ENCODE data around the gene ATP11C. TPM values are rescaled to one million over a fixed set of nuclear protein-coding genes. Genes with fewer than 3 reads are reported as not detected.

The ATP11C gene
- total and polyA plus RNA-seq, 9 of the 15 experiments (the other 6 are each of a cell fraction or from before 2014, with no cell fraction given) = 18.2 to 42.2 (median 29.4) TPM

DNA sequence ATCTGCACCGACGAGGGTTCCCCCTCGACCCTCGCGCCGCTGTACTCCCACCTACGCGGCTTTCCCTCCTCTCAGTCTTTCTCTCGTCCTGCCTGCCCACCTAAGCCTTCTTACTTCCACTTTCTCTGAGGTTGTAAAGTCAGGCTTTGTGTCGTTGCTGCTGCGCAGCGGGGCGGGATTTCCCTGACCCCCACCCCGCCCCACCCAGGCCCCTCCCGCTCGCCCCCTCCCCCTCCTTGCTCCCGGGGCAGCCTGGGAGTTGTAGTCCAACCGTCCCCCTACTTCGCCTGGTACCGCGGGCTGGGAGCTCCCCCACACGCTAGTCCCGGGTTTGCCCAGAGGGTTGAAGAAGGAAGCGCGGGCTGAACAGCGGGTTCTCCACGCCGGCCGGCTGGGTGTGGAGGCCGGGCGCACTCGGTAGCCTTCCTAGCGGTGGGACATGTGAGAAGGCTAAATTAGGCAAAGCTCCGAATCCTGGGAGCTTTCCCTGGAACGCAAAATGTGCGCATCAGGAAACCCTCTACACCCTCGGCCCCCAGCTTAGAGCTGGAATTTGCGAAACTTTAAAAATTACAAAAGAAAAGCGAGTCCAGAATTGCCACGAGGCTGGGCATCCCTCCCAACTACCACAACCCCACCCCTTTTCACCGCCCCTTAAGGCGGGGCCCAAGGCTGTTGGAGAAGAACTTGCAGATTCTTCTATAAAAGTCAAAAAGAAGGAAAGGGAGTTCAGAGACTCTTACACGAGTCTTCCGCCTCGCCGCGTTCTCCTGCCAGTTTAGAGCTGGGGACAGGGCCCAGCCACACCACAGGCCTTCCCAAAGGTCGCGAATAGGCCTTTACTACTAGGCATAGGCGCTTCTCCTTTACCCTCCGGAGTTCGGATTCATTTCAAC, at the start of gene ATP11C (continued):
- TF ChIP-seq, protein P1, sequence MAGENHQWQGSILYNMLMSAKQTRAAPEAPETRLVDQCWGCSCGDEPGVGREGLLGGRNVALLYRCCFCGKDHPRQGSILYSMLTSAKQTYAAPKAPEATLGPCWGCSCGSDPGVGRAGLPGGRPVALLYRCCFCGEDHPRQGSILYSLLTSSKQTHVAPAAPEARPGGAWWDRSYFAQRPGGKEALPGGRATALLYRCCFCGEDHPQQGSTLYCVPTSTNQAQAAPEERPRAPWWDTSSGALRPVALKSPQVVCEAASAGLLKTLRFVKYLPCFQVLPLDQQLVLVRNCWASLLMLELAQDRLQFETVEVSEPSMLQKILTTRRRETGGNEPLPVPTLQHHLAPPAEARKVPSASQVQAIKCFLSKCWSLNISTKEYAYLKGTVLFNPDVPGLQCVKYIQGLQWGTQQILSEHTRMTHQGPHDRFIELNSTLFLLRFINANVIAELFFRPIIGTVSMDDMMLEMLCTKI (IDR thresholded peaks at IDR 0.05; ENCODE audit: partially characterized antibody) = no peak

GRCh38 chrX:139974471-139974870, 41.6 kb upstream of the ATP11C start:
- no TSS peak for BruUV-seq (replicated peaks)
- DNase-seq (ENCODE audit: extremely low read depth in 1 of 4, low spot score in 3 of 4) (no peak), ATAC-seq (no peak), FAIRE-seq (no peak)
- 0% methylated on average over 3 of the region's 3 CpGs for WGBS (ENCODE audit: insufficient coverage, low coverage, missing lambda C conversion rate)
- H3K9me3 ChIP-seq (replicated peaks; ENCODE audit: control insufficient read depth, insufficient read depth, low read depth, low read length) = no peaks in the 10 kb centered on the region
- no peak overlapping the region for H3K27ac ChIP-seq (ENCODE audit: extremely low read depth, low read depth, low read length)
- H3K79me2 ChIP-seq (ENCODE audit: control insufficient read depth, insufficient read depth, low read length) = no peaks in the 10 kb centered on the region
- no peaks in the 10 kb centered on the region for H4K20me1 ChIP-seq (replicated peaks; ENCODE audit: control insufficient read depth, insufficient read depth, low read length)
- intact Hi-C loops (cut with micrococcal nuclease) (no loop called here), in situ Hi-C loops (cut with MboI) (no loop called here)
- H2AFZ ChIP-seq (ENCODE audit: low read depth, low read length) = no peak overlapping the region
- ChIA-PET POLR2A (no interaction called here), CTCF (ENCODE audit: low intra/inter-chr PET ratio) (no interaction called here)
- no peaks in the 10 kb centered on the region for H3K27me3 ChIP-seq (ENCODE audit: control insufficient read depth in 2 of 2, insufficient read depth in 2 of 2, low read length in 2 of 2)
- no peaks in the 10 kb centered on the region for H3K9me1 ChIP-seq (ENCODE audit: control insufficient read depth, insufficient read depth, low read length)
- H3K9ac ChIP-seq (ENCODE audit: insufficient read depth in 1 of 2, low read depth in 2 of 2, low read length in 2 of 2) = no peak overlapping the region
- no peak overlapping the region for H3K4me2 ChIP-seq (ENCODE audit: insufficient read depth, low read length)
- no peak for TF ChIP-seq CBFB (CRISPR knock-in tag; IDR thresholded peaks at IDR 0.05)
- peak; percentile 20; the same call in 1 of the 2 replicates for TF ChIP-seq TFE3 (CRISPR knock-in tag; IDR thresholded peaks at IDR 0.05)
- TF ChIP-seq, protein P2, sequence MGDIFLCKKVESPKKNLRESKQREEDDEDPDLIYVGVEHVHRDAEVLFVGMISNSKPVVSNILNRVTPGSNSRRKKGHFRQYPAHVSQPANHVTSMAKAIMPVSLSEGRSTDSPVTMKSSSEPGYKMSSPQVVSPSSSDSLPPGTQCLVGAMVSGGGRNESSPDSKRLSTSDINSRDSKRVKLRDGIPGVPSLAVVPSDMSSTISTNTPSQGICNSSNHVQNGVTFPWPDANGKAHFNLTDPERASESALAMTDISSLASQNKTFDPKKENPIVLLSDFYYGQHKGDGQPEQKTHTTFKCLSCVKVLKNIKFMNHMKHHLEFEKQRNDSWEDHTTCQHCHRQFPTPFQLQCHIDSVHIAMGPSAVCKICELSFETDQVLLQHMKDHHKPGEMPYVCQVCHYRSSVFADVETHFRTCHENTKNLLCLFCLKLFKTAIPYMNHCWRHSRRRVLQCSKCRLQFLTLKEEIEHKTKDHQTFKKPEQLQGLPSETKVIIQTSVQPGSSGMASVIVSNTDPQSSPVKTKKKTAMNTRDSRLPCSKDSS (IDR thresholded peaks at IDR 0.05; ENCODE audit: low read depth, partially characterized antibody) = no peak
- no peaks in the 10 kb centered on the region for H3K4me1 ChIP-seq (replicated peaks in 1 of 2; ENCODE audit: control insufficient read depth in 2 of 2, insufficient read depth in 2 of 2, low read length in 2 of 2)
- H3K4me3 ChIP-seq = no peak overlapping the region
- no peaks in the 10 kb centered on the region for H3K36me3 ChIP-seq (ENCODE audit: control insufficient read depth, insufficient read depth, low read length)

Data from K562 (cell line).